AG04450 (cell line): ENCODE measurements around the gene C4orf50. TPM values are rescaled to one million over a fixed set of nuclear protein-coding genes. Genes with fewer than 3 reads are reported as not detected.

Experiments
- CTCF ChIA-PET: fragments of 300-600, 350-600 bp; formaldehyde crosslinking; extraction: SDS; loops from one replicate; lab custom pipeline; 2022; ENCODE audit warnings: antibody characterized with exemption, inconsistent platforms; lab: Charles Lee
- POLR2A ChIA-PET: fragments of 350-600 bp; formaldehyde crosslinking; extraction: SDS; loops from one replicate; lab custom pipeline; 2021; ENCODE audit warnings: antibody characterized with exemption, inconsistent platforms; lab: Yijun Ruan, JAX
- DNase-seq: peaks from one replicate; pipeline ENCODE4 v3.0.0-alpha.2; 2011; ENCODE audit warnings: low read depth, low spot score
- H3K27ac ChIP-seq: one replicate; pipeline ENCODE4 v1.5.1; 2012; ENCODE audit warnings: low read depth, low read length, control low read depth
- H3K27me3 ChIP-seq: one replicate; pipeline ENCODE4 v1.6.0; 2012; ENCODE audit warnings: low read length; ENCODE audit not compliant: control insufficient read depth, insufficient read depth
- H3K4me3 ChIP-seq: 2 replicates; pipeline ENCODE4 v1.5.1; 2011; ENCODE audit warnings: mild to moderate bottlenecking, low read depth, low read length, control low read depth
- H3K9me3 ChIP-seq: 2 replicates; pipeline ENCODE4 v1.5.1; 2012; ENCODE audit warnings: low read length; ENCODE audit not compliant: control insufficient read depth, insufficient read depth
- polyA plus RNA-seq: library from polyadenylated mRNA; depleted of rRNA; stranded (reverse); fragments of >200 nt; gene quantifications from 2 replicates; pipeline ENCODE4 v1.2.3, GENCODE V29; 2011
- TF ChIP-seq, protein P1 (sequence below): IDR thresholded peaks from 2 replicates; pipeline ENCODE4 v1.5.1; 2011; ENCODE audit warnings: low read depth, low read length, control low read depth, inconsistent platforms

C4orf50 gene
- polyA plus RNA-seq, 1 experiment: not detected

GRCh38 chr4:6023731-6024130 is 5.5 kb upstream of the C4orf50 start:
- TF ChIP-seq, protein P1, sequence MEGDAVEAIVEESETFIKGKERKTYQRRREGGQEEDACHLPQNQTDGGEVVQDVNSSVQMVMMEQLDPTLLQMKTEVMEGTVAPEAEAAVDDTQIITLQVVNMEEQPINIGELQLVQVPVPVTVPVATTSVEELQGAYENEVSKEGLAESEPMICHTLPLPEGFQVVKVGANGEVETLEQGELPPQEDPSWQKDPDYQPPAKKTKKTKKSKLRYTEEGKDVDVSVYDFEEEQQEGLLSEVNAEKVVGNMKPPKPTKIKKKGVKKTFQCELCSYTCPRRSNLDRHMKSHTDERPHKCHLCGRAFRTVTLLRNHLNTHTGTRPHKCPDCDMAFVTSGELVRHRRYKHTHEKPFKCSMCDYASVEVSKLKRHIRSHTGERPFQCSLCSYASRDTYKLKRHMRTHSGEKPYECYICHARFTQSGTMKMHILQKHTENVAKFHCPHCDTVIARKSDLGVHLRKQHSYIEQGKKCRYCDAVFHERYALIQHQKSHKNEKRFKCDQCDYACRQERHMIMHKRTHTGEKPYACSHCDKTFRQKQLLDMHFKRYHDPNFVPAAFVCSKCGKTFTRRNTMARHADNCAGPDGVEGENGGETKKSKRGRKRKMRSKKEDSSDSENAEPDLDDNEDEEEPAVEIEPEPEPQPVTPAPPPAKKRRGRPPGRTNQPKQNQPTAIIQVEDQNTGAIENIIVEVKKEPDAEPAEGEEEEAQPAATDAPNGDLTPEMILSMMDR: no peak
- Histone ChIP-seq H3K4me3 (no peak overlapping the region), H3K9me3 (no peaks in the 10 kb centered on the region; the same call in 1 of the 2 replicates), H3K27ac (no peak overlapping the region), H3K27me3 (peaks cover 3% of the 10 kb centered on the region)
- DNase-seq: no peak
- CTCF ChIA-PET: no interaction called here
- POLR2A ChIA-PET: no interaction called here

DNA sequence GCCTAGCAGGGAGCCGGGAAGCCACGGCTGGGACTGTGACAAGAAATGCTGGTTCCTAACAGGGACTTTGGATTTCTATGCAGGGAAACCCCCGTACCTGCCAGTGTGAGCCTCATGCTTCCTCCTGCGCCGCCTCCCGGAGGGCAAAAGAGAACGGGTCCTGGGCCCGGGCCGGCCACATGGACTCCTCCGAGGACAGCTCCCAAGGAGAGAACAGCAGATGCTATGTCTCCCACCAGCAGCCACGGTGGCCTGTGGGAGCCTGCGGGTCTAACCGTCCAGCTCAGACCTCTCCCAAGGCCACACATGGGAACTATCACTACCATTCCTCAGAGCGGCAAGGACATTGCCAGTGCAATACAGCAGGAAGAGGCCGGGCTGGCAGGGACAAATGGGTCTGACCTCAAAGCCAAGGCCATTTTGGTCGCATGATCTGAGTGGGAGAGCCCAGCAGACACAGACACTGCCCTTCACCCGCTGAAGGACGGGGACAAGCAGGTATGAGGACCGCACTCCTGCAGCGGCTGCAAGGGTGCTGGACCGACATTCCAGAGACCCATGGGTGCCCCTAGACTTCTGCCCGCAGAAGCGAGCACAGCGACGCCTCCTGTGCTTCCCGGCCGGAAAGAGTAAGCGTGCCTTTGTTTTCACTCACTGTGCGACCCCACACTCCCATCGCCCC is 4.5 kb upstream of the C4orf50 start:
- ChIA-PET CTCF (no interaction called here), POLR2A (no interaction called here)

GRCh38 chr4:6021831-6022606 is 3.8 kb upstream of the C4orf50 start:
- CTCF ChIA-PET: interaction anchor here (4.0 kb wide), 1 partner anchor 23 kb away, joined by 22 read pairs; no protein-coding TSS in a partner anchor
- H3K4me3 ChIP-seq: no peak overlapping the region
- H3K27me3 ChIP-seq: no peaks in the 10 kb centered on the region
- H3K9me3 ChIP-seq: no peaks in the 10 kb centered on the region; the same call in 1 of the 2 replicates
- no peak for DNase-seq
- TF ChIP-seq, protein P1: no peak
- POLR2A ChIA-PET: no interaction called here
- no peak overlapping the region for H3K27ac ChIP-seq

More for the DNA sequence above, 4.5 kb upstream of the C4orf50 start:
- no peak for DNase-seq
- H3K27ac ChIP-seq: no peak overlapping the region
- H3K4me3 ChIP-seq: no peak overlapping the region
- H3K9me3 ChIP-seq: no peaks in the 10 kb centered on the region; the same call in 1 of the 2 replicates
- TF ChIP-seq, protein P1: no peak
- H3K27me3 ChIP-seq: peaks cover 2% of the 10 kb centered on the region

DNA sequence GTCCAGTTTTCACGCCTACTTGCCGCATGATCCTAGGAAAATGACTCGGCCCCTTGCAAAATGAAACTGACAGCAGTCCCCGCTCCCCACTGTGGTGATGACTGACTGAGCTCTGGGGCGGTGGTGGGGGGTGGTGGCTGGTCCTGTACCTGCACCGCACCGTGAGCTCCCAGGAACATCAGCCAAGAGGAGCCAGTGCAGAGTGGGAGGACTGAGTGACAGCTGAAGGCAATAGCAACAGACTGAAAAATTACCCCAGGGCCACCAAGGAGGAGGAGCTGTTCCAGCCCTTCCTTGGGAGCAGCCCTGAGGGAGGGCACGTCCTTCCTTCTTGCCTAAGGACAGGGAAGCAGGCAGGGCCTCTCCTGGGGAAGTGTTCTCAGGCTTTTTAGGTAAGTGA is 2.4 kb upstream of the C4orf50 start:
- DNase-seq: no peak
- Histone ChIP-seq H3K9me3 (no peaks in the 10 kb centered on the region; the same call in 1 of the 2 replicates), H3K27me3 (no peaks in the 10 kb centered on the region), H3K27ac (no peak overlapping the region), H3K4me3 (no peak overlapping the region)
- ChIA-PET POLR2A (no interaction called here), CTCF (interaction anchor here (1.6 to 4.0 kb wide), 2 partner anchors 10 to 22 kb away, joined by 8 to 22 read pairs; no protein-coding TSS in a partner anchor)
- TF ChIP-seq, protein P1: no peak
